DOHH2 (cell line): Measurements from ENCODE around the gene PNCK.

Experiments
- H3F3A ChIP-seq: fragments of 200-600 bp; sonication (generic), shearing (Covaris generic); 2 replicates; pipeline ENCODE4 v1.6.0; 2016; ENCODE audit warnings: antibody characterized with exemption, mild to moderate bottlenecking; ENCODE audit not compliant: control insufficient read depth, insufficient read depth
- H3K27ac ChIP-seq: fragments of 200-600 bp; sonication (generic); 2 replicates; pipeline ENCODE4 v1.5.1; 2014; ENCODE audit warnings: low read depth, mild to moderate bottlenecking, low read length, moderate library complexity
- H3K27me3 ChIP-seq: fragments of 200-600 bp; sonication (generic); 2 replicates; pipeline ENCODE4 v1.6.1; 2014; ENCODE audit warnings: mild to moderate bottlenecking, low read length, mixed read lengths; ENCODE audit not compliant: control insufficient read depth
- H3K36me3 ChIP-seq: fragments of 200-600 bp; sonication (generic); 2 replicates; pipeline ENCODE4 v1.6.1; 2014; ENCODE audit warnings: mild to moderate bottlenecking, low read length, moderate library complexity, mixed read lengths; ENCODE audit not compliant: control insufficient read depth
- H3K4me1 ChIP-seq: fragments of 200-600 bp; sonication (generic); 2 replicates; pipeline ENCODE4 v1.6.1; 2014; ENCODE audit warnings: mild to moderate bottlenecking, low read length, mixed read lengths; ENCODE audit not compliant: control insufficient read depth
- H3K4me2 ChIP-seq: fragments of 200-600 bp; sonication (generic); 2 replicates; pipeline ENCODE4 v1.6.0; 2014; ENCODE audit warnings: mild to moderate bottlenecking, low read length, moderate library complexity
- H3K4me3 ChIP-seq: fragments of 200-600 bp; sonication (generic); 2 replicates; pipeline ENCODE4 v1.5.1; 2014; ENCODE audit warnings: mild to moderate bottlenecking, low read length, mixed read lengths
- H3K79me2 ChIP-seq: fragments of 200-600 bp; sonication (generic); 2 replicates; pipeline ENCODE4 v1.6.1; 2014; ENCODE audit warnings: mild to moderate bottlenecking, low read length, mixed read lengths; ENCODE audit not compliant: control insufficient read depth
- H3K9me2 ChIP-seq: fragments of 200-600 bp; sonication (generic); replicated peaks from 2 replicates; pipeline ENCODE4 v1.6.1; 2014; ENCODE audit warnings: mild to moderate bottlenecking, low read length, mixed read lengths; ENCODE audit not compliant: control insufficient read depth
- H3K9me3 ChIP-seq: fragments of 200-600 bp; sonication (generic); 2 replicates; pipeline ENCODE4 v1.6.1; 2014; ENCODE audit warnings: antibody characterized with exemption, low read length, mixed read lengths; ENCODE audit not compliant: control insufficient read depth, insufficient read depth
- H4K20me1 ChIP-seq: fragments of 200-600 bp; sonication (generic); 2 replicates; pipeline ENCODE4 v1.6.0; 2014; ENCODE audit warnings: low read depth, mild to moderate bottlenecking, antibody characterized with exemption, low read length, moderate library complexity; ENCODE audit not compliant: control insufficient read depth, insufficient read depth
- EZH2phosphoT487 ChIP-seq: fragments of 200-600 bp; sonication (generic); IDR thresholded peaks from 2 replicates; pipeline ENCODE4 v1.6.1; 2017; ENCODE audit warnings: borderline replicate concordance, mild to moderate bottlenecking, antibody characterized with exemption, low read length, moderate library complexity, mixed read lengths
- TF ChIP-seq, protein P1 (sequence below): fragments of 200-600 bp; sonication (generic); IDR thresholded peaks from one replicate; pipeline ENCODE4 v1.5.1; 2014; ENCODE audit warnings: antibody characterized with exemption, mild to moderate bottlenecking, low read depth, low read length; ENCODE audit not compliant: poor library complexity, severe bottlenecking

The PNCK gene

GRCh38 chrX:153669174-153669890 lies 4.3 kb downstream of the PNCK start:
- H3K9me3 ChIP-seq: no peaks in the 10 kb centered on the region
- no peaks in the 10 kb centered on the region for H3K9me2 ChIP-seq
- H3K27me3 ChIP-seq: no peaks in the 10 kb centered on the region
- H4K20me1 ChIP-seq: no peaks in the 10 kb centered on the region
- no peaks in the 10 kb centered on the region for H3K79me2 ChIP-seq
- H3K4me2 ChIP-seq: no peak overlapping the region
- no peaks in the 10 kb centered on the region for H3F3A ChIP-seq
- no peak overlapping the region for H3K27ac ChIP-seq
- no peak overlapping the region for H3K4me3 ChIP-seq
- TF ChIP-seq, protein P1, sequence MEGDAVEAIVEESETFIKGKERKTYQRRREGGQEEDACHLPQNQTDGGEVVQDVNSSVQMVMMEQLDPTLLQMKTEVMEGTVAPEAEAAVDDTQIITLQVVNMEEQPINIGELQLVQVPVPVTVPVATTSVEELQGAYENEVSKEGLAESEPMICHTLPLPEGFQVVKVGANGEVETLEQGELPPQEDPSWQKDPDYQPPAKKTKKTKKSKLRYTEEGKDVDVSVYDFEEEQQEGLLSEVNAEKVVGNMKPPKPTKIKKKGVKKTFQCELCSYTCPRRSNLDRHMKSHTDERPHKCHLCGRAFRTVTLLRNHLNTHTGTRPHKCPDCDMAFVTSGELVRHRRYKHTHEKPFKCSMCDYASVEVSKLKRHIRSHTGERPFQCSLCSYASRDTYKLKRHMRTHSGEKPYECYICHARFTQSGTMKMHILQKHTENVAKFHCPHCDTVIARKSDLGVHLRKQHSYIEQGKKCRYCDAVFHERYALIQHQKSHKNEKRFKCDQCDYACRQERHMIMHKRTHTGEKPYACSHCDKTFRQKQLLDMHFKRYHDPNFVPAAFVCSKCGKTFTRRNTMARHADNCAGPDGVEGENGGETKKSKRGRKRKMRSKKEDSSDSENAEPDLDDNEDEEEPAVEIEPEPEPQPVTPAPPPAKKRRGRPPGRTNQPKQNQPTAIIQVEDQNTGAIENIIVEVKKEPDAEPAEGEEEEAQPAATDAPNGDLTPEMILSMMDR: peak; percentile 95
- TF ChIP-seq EZH2phosphoT487: no peak
- H3K4me1 ChIP-seq: no peaks in the 10 kb centered on the region
- H3K36me3 ChIP-seq: no peaks in the 10 kb centered on the region

GRCh38 chrX:153668423-153669173 lies 5.0 kb downstream of the PNCK start:
- Histone ChIP-seq H3K27me3 (no peaks in the 10 kb centered on the region), H3F3A (no peaks in the 10 kb centered on the region), H3K79me2 (no peaks in the 10 kb centered on the region), H3K9me2 (no peaks in the 10 kb centered on the region), H3K4me2 (no peak overlapping the region), H3K27ac (no peak overlapping the region), H4K20me1 (no peaks in the 10 kb centered on the region), H3K9me3 (no peaks in the 10 kb centered on the region), H3K36me3 (no peaks in the 10 kb centered on the region), H3K4me1 (no peaks in the 10 kb centered on the region), H3K4me3 (no peak overlapping the region)
- TF ChIP-seq, protein P1: no peak
- TF ChIP-seq EZH2phosphoT487: no peak

DNA sequence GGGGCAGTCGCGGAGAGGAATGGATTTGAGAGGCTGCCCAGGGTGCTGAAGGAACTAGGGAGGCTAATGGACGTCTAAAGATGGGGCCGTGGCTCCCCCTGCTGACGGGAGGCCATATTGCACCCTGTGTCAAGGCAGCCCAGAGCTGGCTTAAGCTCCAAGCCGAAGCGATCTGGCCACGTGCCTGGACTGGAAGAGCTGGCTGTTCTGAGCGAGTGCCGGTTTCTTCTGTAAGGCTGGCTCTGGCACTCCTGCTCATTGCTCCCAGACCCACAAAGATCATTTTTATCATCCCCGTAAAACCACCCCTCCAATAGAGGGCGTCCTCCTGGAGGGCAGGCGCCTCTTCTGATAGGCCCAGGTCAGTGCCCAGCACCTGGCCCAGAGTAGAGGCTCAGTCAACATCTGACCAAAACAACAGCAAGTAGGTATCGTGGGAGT lies 5.6 kb downstream of the PNCK start:
- Histone ChIP-seq H3K9me2 (no peaks in the 10 kb centered on the region), H3K9me3 (no peaks in the 10 kb centered on the region), H3K36me3 (no peaks in the 10 kb centered on the region), H3K79me2 (no peaks in the 10 kb centered on the region), H4K20me1 (no peaks in the 10 kb centered on the region), H3F3A (no peaks in the 10 kb centered on the region), H3K4me2 (0 out of 2 replicates have a peak overlapping the region, but pooled peaks have one; percentile 14), H3K27me3 (no peaks in the 10 kb centered on the region), H3K27ac (no peak overlapping the region), H3K4me1 (no peaks in the 10 kb centered on the region), H3K4me3 (no peak overlapping the region)
- TF ChIP-seq EZH2phosphoT487: no peak
- TF ChIP-seq, protein P1: peak; percentile 86
